OCI-LY7 (cell line): ENCODE measurements around the gene DOLK.

Source experiments
- EZH2phosphoT487 ChIP-seq: fragments of 200-600 bp; sonication (generic); IDR thresholded peaks from 2 replicates; pipeline ENCODE4 v1.6.1; 2018; ENCODE audit warnings: low read depth, borderline replicate concordance, mild to moderate bottlenecking, mixed run types, antibody characterized with exemption, low read length, moderate library complexity, mixed read lengths
- TF ChIP-seq, protein P1 (sequence below): fragments of 200-600 bp; sonication (generic); conservative IDR thresholded peaks from 2 replicates; pipeline ENCODE4 v1.5.1; 2014; ENCODE audit warnings: mild to moderate bottlenecking, antibody characterized with exemption, low read length, moderate library complexity, mixed read lengths

- TF ChIP-seq, protein P1, sequence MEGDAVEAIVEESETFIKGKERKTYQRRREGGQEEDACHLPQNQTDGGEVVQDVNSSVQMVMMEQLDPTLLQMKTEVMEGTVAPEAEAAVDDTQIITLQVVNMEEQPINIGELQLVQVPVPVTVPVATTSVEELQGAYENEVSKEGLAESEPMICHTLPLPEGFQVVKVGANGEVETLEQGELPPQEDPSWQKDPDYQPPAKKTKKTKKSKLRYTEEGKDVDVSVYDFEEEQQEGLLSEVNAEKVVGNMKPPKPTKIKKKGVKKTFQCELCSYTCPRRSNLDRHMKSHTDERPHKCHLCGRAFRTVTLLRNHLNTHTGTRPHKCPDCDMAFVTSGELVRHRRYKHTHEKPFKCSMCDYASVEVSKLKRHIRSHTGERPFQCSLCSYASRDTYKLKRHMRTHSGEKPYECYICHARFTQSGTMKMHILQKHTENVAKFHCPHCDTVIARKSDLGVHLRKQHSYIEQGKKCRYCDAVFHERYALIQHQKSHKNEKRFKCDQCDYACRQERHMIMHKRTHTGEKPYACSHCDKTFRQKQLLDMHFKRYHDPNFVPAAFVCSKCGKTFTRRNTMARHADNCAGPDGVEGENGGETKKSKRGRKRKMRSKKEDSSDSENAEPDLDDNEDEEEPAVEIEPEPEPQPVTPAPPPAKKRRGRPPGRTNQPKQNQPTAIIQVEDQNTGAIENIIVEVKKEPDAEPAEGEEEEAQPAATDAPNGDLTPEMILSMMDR = no peak
- TF ChIP-seq EZH2phosphoT487 = no peak
These were observed 13.7 kb downstream of the DOLK start for GRCh38 chr9:128933731-128934130.
